HTERT RPE-1 (cell line): ENCODE data around the gene MARCHF5.
"Not testable (repeated sequence)": the region's sequence is repeated elsewhere in the genome, so short reads cannot be mapped to it uniquely, and the experiment has no call there.

Experiments used
- in situ Hi-C: fragments of 300-500 bp; cut with MboI; formaldehyde crosslinking; loops from 4 replicates; pipeline ENCODE4 v1.14.3; 2020; ENCODE audit warnings: low sequenced_read_pairs

MARCHF5 gene

DNA sequence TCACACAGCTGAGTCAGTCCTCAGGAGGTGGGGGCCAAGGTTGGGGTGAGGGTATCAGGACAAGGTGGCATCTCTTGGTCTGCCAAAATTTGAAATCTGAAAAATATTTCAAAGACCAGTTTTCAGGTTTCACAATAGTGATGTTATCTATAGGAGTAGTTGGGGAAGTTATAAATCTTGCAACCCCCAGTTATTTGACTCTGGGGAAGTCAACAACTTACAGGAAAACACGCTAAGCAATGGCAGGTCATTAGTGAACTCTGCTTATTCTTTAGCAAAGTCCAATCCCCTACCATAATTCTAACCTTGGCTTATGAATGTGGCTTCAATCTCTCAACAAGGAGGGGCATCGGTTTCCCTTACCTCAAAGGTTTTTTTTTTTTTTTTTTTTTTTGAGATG is 94.9 kb downstream of the MARCHF5 start:
- in situ Hi-C loops, result no loop called here

DNA sequence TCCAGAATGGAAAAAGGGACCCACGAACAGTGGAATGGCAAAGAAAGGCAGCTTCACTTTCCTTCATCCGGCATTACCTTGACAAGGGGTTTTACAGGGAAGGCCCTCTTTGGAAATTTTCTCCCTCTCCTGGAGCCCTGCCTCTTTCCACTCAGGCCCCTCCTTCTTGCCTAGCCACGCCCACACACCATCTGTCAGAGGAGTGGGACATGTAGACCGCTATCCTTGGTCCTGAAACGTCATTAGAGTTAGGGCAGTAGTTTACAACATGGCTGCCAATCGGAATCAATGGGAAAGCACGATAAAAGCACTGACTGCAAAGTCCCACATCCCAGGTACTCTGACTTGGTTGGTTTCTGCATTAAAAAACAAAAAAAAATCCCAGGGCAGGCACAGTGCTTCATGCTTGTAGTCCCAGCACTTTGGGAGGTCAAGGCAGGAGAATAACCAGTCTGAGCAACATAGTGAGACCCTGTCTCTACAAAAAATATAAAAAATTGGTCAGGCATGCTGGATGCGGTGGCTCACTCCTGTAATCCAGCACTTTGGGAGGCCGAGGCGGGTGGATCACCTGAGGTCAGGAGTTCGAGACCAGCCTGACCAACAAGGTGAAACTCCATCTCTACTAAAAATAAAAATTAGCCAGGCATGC is 96.4 kb downstream of the MARCHF5 start:
- in situ Hi-C loops, result no loop called here

DNA sequence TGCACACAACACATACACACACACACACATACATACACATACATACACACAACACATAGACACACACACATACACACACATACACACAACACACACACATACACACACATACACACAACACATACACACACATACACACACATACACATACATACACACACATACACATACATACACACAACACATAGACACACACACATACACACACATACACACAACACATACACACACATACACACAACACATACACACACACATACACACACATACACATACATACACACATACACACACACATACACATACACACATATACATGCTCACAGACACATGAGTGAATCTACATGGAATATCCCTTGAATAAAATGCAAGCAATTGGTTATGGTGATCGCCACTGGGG is 102.2 kb downstream of the MARCHF5 start:
- in situ Hi-C loops, result not testable (repeated sequence)

DNA sequence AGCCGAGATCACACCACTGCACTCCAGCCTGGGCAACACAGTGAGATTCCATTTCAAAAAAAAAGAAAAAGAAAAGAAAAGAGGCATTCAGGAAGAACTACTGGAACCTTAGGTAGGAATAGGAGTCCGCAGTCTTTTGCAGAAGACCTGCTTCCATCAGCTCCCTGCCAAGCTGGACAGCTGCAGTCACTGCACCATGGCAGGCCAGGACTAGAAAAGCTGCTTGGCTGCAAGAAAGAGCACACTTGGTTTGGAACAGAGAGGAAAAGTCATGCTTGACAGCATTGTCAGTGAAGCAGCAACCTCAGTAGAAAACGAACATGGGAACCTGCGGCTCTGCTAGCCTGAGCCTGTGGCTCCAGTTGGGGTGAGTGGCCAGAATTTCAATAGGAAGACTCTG is 104.3 kb downstream of the MARCHF5 start:
- in situ Hi-C loops, result no loop called here

DNA sequence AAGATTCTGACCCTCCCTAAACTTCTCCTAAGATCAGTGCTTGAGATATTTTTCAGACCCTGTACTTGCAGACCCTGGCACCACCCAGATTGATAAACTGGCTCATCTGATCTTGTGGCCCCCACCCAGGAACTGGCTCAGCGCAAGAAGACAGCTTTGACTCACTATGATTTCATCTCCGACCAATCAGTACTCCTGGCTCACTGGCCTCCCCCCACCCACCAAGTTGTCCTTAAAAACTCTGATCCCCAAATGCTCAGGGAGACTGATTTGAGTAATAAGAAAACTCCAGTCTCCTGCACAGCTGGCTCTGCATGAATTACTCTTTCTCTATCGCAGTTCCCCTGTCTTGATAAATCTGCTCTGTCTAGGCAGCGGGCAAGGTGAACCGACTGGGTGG is 111.3 kb downstream of the MARCHF5 start:
- in situ Hi-C loops, result not testable (repeated sequence)
